GM18502 (cell line): ENCODE results near the gene PLBD1.

Experiments used
- ATAC-seq: cut with Tn5 transposase; IDR thresholded peaks from one replicate; pipeline ENCODE4 v1.9.1; 2021; ENCODE audit warnings: mild to moderate bottlenecking; ENCODE audit not compliant: unreplicated experiment, poor library complexity

The PLBD1 gene

DNA sequence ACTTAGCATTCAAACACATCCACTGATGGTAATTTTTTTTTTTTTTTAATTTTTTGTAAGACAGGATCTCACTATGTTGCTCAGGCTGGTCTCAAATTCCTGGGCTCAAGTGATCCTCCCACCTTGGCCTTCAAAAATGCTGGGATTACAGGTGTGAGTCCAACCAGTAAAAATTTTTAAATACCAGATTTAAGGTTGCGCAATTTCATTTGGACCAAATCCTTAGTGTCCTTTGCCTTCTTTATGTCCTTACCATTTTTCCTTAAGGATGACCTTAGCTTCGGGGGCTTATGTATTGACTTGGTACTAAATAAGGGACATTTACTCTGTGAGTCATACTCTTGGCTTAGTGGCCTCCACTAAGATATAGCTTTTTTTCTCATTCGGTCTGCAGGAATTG lies 4.1 kb upstream of the PLBD1 start:
- no peak for ATAC-seq

DNA sequence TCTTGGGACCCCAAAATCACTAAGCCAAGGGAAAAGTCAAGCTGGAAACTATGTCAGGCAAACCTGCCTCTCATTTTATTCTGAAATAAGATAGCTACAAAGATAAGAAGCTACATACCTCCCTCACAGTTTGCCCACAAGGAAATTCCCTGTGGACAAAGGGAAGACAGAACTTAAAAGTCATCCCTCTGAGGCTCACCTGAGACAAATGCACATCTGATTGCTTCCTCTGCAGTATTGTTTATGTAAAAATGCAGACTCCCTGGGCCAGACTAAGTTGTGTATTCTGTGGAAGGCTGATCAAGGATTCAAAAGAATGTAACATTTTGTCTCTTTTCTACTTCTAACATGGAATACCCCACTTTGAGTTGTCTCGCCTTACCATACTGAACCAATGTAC lies 2.5 kb upstream of the PLBD1 start:
- ATAC-seq, result no peak

DNA sequence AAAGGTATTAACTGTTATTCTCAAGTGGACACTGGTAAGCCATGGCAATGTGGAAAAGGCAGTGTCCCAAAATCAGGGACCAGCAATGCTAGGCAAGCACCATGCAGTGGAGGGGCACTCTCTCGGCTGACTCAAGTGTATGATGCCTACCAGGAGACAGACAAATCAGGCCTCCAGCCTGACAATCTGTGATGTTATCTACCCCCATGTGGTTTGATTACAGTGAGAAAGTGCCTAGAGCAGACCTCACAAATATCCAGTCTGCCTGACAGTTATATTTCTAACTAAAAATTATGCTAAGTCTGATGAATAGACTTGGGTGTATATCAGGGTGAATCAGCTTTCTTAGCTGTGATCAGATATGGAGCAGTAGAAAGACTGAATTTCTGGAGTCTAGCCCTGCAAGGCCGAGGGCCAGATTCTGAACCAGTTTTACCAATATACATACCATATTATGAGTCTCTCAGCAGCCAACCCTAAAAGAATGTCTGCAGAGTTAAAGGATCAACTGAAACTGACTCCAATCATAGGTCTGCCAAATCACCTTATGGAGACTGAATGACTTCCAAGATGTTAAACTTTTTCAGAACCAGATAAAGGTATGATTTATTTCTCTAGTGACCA lies 3.2 kb downstream of the PLBD1 start:
- ATAC-seq, result no peak

DNA sequence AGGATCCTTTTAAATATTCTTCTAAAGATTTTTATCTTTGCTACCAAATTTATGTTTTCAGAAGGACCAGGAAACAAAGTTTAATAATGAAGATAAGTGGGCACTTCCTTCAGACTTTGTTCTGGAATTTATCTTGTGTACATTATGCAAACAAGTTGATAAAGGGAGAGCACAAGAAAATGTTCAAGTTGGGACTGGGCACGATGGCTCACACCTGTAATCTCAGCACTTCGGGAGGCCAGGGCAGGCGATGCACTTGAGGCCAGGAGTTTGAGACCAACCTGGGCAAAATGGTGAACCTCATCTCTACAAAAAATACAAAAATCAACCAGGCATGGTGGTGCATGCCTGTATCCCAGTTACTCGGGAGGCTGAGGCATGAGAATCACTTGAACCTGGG lies 4.6 kb downstream of the PLBD1 start:
- no peak for ATAC-seq

DNA sequence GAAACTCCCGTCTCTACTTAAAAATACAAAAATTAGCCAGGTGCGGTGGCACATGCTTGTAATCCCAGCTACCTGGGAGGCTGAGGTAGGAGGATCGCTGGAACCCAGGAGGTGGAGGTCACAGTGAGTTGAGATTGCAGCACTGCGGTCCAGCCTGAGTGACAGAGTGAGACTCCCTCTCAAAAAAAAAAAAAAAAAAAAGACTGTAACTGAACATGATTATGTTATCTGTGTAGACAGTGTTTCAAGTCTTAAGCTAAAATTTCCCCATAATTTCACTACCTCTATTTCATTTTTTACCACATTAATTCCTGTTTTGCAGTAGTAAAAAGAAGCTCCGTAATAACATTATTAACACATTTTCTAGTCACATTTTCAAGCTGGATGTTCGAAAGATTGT lies 5.4 kb downstream of the PLBD1 start:
- ATAC-seq, result no peak

DNA sequence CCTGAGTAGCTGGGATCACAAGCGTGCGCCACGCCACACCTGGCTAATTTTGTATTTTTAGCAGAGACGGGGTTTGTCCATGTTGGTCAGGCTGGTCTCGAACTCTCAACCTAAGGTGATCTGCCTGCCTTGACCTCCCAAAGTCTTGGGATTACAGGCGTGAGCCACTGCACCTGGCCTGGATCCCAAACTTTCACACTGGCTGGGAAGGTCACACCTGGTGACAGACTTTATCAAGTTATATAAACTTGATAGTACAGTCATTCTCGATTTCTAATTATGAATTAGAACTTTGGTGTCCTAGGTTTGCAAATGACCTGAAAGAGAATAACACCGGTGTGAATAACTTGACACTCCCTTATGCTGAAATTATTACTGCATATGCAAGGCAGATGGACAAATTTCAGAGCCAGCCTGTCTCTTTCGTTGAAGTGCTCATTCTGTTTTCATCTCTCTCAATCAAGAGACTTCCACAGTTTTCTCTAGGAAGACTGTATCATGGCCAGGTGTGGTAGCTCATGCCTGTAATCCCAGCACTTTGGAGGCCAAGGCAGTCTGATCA lies 5.9 kb downstream of the PLBD1 start:
- no peak for ATAC-seq

DNA sequence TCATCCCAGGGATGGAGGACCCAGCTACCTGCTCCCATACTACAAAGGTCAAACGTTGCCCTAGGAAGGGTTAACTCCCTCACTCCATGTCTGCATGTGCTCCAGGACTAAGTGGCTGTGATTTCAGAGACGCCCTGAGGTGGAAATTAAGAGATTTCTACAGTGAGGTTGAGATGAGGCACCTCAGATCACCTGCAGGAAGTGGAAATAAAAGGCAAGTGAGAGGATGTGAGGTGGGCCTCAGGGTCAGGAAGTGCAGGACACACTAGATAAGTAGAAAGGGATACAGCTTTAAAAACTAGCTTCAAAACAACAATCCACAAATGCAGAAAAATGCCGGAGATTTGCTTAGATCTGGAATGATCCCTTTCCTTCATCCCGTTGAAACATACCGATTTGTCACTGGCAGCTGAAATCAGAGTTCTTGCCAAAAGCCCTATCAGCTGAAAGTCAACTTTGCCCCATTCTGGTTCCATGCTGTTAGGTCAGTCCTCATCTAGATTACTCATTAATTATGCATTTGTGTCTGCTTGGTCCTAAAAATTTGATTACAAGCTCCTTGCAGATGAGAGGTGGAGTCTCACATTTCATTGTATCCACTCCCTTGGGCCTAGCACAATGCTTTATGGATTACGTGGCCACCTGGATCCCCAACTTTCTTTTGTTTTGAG lies 6.6 kb downstream of the PLBD1 start:
- ATAC-seq, result no peak

DNA sequence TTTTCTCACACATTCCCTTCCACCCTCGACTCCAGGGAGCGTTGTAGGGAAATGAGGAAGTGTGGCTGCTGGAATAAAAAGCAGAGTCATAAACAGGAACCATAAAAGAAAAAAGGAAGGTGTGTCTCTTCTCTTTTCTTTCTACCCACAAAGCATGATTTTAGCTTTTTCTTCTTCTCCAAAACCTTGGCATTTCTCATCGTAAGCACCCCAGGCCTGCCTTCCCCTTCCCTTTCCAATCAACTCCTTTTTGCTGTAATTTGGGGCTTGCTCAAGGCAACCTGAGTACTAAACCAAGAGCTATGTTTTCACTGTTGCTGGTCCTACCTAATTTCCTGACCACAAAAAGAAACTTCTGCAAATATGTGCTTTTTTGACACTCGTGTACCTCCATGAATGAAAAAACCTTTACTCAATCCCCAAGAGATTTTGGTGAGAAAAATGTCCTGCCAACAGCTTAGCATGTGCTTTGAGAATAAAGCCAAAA lies 9.2 kb downstream of the PLBD1 start:
- no peak for ATAC-seq

DNA sequence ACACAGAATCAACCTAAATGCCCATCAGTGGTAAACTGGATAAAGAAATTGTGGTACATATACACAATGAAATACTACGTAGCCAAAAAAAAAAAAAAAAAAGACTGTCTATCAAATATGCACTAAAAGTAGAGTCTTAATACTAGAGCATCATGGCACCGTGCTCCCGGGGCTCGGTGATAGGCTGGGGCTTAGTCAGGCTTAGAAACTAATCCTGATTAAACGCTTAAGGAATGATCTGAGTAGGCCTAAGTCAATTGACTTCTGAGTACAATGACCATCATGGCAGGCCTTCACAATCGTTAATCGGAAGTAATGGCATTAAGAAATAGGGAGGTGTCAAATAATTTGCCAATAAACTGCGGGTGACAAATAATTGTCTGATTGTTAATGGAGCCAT lies 9.7 kb downstream of the PLBD1 start:
- ATAC-seq, result no peak

DNA sequence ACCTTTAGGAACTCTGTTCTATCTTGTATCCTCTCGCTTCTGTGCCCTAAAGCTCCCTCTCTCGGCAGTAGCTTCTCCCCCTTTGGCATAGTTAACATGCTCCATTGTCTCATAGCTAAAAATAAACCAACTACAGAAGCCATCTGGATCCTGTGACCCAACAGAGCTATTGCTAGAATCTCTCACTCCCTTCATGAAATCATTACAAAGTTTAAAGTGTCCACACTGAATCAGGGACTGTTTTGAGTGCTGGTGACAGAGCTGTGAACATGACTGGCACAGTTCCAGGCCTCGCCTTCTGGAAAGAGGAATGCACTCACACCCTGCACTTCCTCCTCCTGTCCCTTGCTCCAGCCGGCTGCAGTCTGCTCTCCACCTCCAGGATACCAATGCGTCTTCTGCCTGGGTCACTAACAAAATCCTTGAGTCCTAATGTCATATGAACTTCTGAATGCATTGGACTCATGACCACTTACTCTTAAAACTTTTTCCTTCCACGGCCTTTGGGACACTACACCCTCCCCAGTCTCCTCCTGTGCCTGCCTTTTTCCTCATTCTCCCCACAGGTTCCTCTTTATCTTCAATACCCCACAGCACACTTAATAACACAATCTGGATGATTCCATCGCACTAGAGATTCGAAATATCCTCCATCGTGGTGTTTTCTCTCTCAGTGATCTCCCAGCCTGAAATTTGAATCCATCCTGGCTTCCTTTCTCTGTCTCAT lies 13.2 kb downstream of the PLBD1 start:
- no peak for ATAC-seq

DNA sequence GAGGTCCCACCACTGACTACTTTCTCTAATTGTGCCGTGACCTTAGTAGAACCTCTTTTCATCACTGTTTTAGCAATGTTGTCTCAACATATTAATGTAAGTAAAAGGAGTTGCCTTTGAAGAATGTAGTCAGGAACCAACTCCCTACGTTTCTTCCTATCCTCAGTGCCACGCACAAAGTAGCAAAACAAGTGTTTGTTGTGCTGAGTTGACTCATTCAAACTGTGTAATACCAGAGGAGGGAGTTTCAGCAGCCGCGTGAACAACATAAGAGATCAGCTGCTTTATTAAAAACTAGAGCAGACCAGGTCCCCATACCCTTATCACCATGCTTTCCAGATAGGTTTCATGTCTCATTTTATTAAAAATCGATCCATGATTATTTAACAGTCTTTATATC lies 19.1 kb downstream of the PLBD1 start:
- ATAC-seq, result no peak

DNA sequence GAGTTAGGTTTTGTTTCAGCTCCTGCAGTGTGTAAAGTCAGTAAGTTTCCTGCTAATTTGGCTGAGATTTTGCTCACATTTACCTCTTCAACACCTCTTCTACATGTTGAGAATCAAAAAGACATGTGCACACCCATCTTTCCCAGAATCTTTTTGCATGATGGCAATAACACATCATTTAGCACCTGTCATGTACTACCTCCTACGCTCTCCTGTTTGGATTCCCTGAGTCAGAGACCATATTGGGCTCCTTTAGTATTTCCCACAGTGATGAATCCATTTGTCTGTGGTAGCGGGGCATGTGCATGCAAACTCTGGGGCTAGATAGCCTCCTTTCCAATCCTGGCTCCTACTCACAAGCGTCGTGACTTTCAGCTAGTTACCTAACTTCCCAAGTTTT lies 20.1 kb downstream of the PLBD1 start:
- no peak for ATAC-seq

DNA sequence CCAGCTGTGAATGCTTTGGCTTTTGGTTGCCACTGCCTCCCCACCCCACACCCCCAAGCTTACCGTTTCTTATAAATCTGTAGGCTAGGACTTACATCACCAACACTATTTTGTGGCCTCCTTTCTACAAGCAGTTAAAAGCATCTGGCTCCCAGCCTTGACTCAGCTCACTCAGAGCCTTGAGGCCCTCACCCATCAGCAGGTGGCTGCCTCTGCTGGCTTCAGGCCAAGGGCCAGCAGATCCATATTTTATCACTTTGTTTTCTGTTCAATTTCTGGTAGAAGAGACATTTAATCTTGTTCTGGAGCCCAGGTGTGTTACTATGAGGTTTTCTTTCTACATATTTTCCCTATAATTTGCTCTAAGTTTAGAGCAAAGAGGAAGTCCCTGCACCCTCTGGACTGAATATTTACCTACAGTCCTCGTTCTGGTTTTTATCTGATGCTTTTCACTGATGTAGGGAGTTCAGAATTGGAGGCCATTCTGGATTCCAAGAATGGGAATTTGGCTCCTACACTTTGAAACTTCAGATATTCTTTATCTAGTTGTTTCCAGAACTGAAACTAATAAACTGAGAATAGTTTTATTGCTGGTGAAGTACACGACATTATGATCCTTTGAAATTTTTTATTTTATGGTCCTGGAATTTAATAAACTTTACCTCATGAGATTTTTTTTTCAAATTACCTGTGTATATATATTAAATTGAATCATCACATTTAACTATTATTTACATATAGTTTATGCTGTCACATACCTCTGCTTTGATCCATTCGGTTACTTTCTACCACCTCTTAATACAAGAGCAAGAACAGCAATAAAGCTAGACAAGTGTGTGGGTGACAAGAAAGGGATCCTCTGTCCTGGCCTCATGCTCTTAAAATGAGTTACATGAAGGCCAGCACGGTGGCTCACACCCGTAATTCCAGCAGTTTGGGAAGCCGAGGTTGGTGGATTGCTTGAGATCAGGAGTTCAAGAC lies 22.2 kb downstream of the PLBD1 start:
- ATAC-seq, result no peak

DNA sequence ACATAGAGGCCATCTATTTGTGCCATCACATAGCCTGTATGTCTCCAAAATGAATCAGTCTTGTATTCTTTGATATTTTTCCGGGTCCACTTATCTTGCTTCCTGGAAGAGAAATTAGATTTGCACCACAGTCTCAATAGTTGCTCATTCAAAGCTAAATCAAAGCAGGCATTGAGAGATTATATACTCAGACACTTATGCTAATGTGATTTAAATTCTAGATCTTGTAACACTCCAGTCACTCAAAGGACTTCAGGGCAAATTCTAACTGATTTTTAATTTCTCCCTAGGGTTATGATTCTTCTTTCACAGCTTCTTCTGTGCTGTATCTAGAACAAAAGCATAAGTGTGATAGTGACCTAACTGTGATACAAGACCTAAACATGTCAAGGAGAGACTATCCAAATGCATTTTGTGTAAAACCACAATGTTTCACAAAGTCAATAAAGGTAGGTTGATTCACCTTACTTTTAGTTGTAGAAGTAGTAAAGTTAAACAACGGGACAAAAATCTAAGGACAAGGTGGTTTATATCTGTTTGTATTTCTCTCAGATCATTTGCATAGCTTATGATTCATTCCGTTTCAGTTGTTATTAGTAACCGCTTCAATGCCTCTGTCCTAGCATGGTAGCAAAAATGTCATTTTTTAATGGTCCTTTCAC lies 26.8 kb downstream of the PLBD1 start:
- peak; percentile 65 for ATAC-seq

DNA sequence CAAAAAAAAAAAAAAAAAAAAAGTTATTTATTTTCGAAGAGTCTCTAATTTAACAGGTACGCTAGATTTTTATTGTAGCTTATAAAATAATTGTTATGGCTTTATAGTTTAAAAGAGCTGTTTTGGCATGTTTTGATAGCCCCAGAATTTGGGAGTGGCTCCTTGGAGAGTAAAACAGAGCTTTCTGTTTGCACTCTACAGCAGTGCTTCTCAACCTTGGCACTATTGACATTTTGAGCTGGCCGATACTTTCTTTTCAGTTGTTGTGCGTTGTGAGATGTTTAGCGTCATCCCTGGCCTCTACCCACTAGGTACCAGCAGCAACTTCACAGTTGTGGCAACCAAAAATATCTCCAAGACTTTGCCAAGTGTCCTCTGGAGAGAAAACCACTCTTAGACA lies 30.6 kb downstream of the PLBD1 start:
- no peak for ATAC-seq

DNA sequence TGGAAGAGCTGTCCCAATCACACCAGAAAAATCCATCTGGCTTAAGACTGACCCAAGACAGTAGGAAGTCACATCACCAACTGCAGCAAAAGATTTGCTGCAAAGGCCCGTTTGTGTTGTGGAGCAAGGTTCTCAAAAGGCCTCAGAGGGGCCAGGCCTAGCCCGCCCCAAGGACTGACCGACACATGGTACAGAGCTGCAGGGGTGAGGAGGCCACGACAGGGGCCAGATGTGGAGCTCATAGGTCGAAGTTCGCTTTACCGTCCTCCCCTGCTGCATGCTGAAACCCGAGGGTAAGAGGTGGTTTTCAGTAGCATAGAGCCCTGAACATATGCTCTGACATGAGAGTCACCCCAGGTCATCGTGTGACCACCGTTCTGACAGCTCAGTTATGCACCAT lies 35.5 kb downstream of the PLBD1 start:
- ATAC-seq, result no peak

DNA sequence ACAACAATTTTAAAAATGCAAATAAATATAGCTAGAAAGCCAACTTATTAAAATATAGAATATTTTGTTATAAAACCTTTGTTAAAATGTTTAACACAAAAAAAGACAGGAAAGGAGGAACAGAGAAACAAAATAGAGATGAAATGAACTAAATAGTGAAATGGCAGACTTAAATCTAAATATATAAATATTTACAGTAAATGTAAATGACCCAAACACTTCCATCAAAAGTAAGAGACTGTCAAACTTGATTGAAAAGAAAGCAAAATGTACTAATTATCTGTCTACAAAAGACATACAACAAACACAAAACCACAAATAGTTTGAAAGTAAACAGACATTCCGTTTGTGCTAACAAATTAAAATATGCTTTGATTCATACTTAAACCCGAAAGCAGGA lies 41.7 kb downstream of the PLBD1 start:
- no peak for ATAC-seq

DNA sequence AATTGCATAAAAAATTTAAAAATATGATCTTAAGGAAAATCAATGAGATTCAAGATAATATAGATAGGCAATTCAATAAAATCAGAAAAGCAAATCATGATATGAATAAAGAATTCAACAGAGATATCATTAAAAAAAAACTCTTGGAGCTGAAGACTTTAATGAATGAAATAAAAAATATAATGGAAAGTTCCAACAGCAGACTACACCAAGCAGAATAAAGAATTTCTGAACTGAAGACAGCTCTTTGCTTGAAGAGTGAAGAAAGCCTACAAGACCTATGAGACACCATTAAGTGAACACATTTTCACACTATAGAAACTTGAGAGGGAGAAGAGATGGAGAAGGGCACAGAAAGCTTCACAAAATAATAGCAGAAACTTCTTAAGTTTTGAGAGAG lies 45.9 kb downstream of the PLBD1 start:
- no peak for ATAC-seq

DNA sequence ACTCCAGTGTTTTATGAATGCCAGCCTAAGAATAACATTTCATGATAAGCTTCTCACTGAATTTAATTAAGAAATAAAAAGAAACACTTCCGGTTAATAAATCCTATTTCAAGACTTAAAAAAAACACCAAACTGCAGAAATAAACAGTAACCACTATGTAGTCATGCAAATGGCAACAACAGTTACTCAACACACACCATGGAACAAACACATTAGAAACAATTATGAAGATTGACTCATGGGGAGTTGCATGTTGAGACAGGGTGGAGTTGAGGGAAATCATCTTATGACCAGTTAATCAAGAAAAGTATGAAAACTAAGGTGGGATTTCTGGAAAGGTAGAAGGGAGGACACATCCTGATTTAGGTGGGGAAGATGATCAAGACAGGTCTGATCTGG lies 52.7 kb downstream of the PLBD1 start:
- ATAC-seq, result no peak
